ENCODE results near the gene HOXA4. TPM values are rescaled to one million over a fixed set of nuclear protein-coding genes. Genes with fewer than 3 reads are reported as not detected.

Gene HOXA4
- total and polyA plus RNA-seq, 2 of the 8 experiments (the other 6 are each of a cell fraction or from before 2014, with no cell fraction given): not detected

- no peak overlapping the region for H4K91ac ChIP-seq (replicated peaks; ENCODE audit: insufficient read length, low read length)
- no peak overlapping the region for H2BK5ac ChIP-seq (ENCODE audit: low read depth, low read length)
- no peak overlapping the region for H2AK5ac ChIP-seq (ENCODE audit: low read depth, low read length)
- H2BK120ac ChIP-seq (replicated peaks; ENCODE audit: low read depth, low read length): no peak overlapping the region
- DNase-seq (ENCODE audit: low read depth in 1 of 2, low spot score in 2 of 2) (peak in 1 of 2 experiments; percentile 52), FAIRE-seq (no peak)
- peaks cover 40 to 57% of the 10 kb centered on the region in 2 experiments for H4K20me1 ChIP-seq (replicated peaks in 1 of 2; ENCODE audit: control insufficient read depth in 1 of 2, insufficient read depth in 2 of 2, low read length in 2 of 2)
- no peaks in the 10 kb centered on the region; a peak in 1 of 4 replicates for H3K9me3 ChIP-seq (ENCODE audit: insufficient read depth in 2 of 2, low read depth in 1 of 2, low read length in 1 of 2)
- POLR2A ChIA-PET (ENCODE audit: partially characterized antibody): no interaction called here
- peaks cover 0 to 18% (median 0%) of the 10 kb centered on the region in 4 experiments; a peak in 1 of 8 replicates for H3K36me3 ChIP-seq (ENCODE audit: control insufficient read depth in 2 of 4, insufficient read depth in 4 of 4, low read length in 3 of 4)
- H3K27ac ChIP-seq (ENCODE audit: low read depth, low read length): no peak overlapping the region
- no peak overlapping the region for H3K23ac ChIP-seq (ENCODE audit: insufficient read length)
- no peak overlapping the region for H3K9ac ChIP-seq (replicated peaks in 1 of 4; ENCODE audit: extremely low read depth in 1 of 4, low read depth in 3 of 4, low read length in 3 of 4)
- CTCF ChIA-PET (ENCODE audit: partially characterized antibody): interaction anchor here (1.8 to 5.4 kb wide), 3 partner anchors 11 to 27 kb away, joined by 5 to 20 read pairs (median 10); partner anchors contain the start of gene HOXA5
- H3K23me2 ChIP-seq (ENCODE audit: low read depth, low read length): no peaks in the 10 kb centered on the region; the same call in 1 of the 2 replicates
- no peaks in the 10 kb centered on the region for H3K79me2 ChIP-seq (ENCODE audit: control insufficient read depth in 1 of 2, insufficient read depth in 2 of 2, low read length in 2 of 2)
- 0 out of 2 replicates have a peak overlapping the region, but pooled peaks have one; percentile 10 for H2BK12ac ChIP-seq (ENCODE audit: low read depth, low read length)
- H2BK20ac ChIP-seq (ENCODE audit: low read length): no peak overlapping the region
- no peak overlapping the region for H2BK15ac ChIP-seq (ENCODE audit: low read length)
- no peak overlapping the region for H3K56ac ChIP-seq (replicated peaks; ENCODE audit: insufficient read length, low read depth, low read length)
- 19% methylated on average over 30 of the region's 30 CpGs; no CpG with 5 or more reads in 1 of the 2 experiments for WGBS, 2 experiments (ENCODE audit: extremely low coverage in 1 of 2, insufficient coverage in 1 of 2, insufficient read length in 1 of 2, insufficient replicate concordance in 2 of 2, low coverage in 1 of 2, low lambda C conversion rate in 2 of 2, missing lambda C conversion rate in 1 of 2)
- H3K14ac ChIP-seq (ENCODE audit: insufficient read length): no peak overlapping the region
- no peak overlapping the region for H3K18ac ChIP-seq (ENCODE audit: extremely low read depth, low read length)
- no peaks in the 10 kb centered on the region for H3K79me1 ChIP-seq (ENCODE audit: low read depth, low read length)
- no peak overlapping the region for H3K4me2 ChIP-seq (ENCODE audit: insufficient read depth in 1 of 2, low read depth in 2 of 2, low read length in 2 of 2)
- H3K27me3 ChIP-seq (replicated peaks in 1 of 4; ENCODE audit: control insufficient read depth in 3 of 4, extremely low read depth in 1 of 4, insufficient read depth in 3 of 4, low read length in 3 of 4): peaks cover 95 to 100% (median 100%) of the 10 kb centered on the region in 4 experiments
- no peak overlapping the region for H3K4me3 ChIP-seq (ENCODE audit: extremely low read depth in 1 of 4, insufficient read depth in 2 of 4, low read depth in 3 of 4, low read length in 4 of 4)
- H4K8ac ChIP-seq (ENCODE audit: extremely low read depth, insufficient read depth, low read length): no peak overlapping the region
- no peak overlapping the region for H3K4ac ChIP-seq (replicated peaks; ENCODE audit: insufficient read length, low read depth, low read length)
- H3K4me1 ChIP-seq (replicated peaks in 1 of 4; ENCODE audit: control insufficient read depth in 3 of 4, insufficient read depth in 4 of 4, low read length in 3 of 4): peaks cover 4 to 11% (median 5%) of the 10 kb centered on the region in 4 experiments; a peak in 5 of 7 replicates
- H4K5ac ChIP-seq (ENCODE audit: insufficient read length, low read depth, low read length): no peak overlapping the region
- H2AFZ ChIP-seq (ENCODE audit: low read length): no peak overlapping the region
- TF ChIP-seq GTF2F1 (IDR thresholded peaks at IDR 0.05; ENCODE audit: borderline replicate concordance, low read depth, low read length) (no peak), CTCF (IDR thresholded peaks at IDR 0.05; ENCODE audit: control extremely low read depth in 1 of 3, insufficient read depth in 1 of 3, low read depth in 1 of 3, low read length in 3 of 3) (no peak), TCF12 (IDR thresholded peaks at IDR 0.05; ENCODE audit: low read depth, low read length) (0 out of 2 replicates have a peak, but pooled peaks have one; percentile 28), E2F6 (IDR thresholded peaks at IDR 0.05) (no peak), SRF (IDR thresholded peaks at IDR 0.05; ENCODE audit: low read depth, low read length) (no peak), CBX5 (IDR thresholded peaks at IDR 0.05; ENCODE audit: low read depth, low read length) (no peak), EZH2 (IDR thresholded peaks at IDR 0.05; ENCODE audit: low read depth, low read length, severe bottlenecking) (peak; percentile 82), ATF3 (IDR thresholded peaks at IDR 0.05; ENCODE audit: insufficient read depth, low read depth, low read length) (no peak)
These were observed 41.2 kb upstream of the HOXA4 start for GRCh38 chr7:27171637-27172314.
